Daoy (cell line): ENCODE measurements around the gene ABCA4. TPM values are rescaled to one million over a fixed set of nuclear protein-coding genes. Genes with fewer than 3 reads are reported as not detected.
"Not testable (repeated sequence)": the region's sequence is repeated elsewhere in the genome, so short reads cannot be mapped to it uniquely, and the experiment has no call there.

Experiments
- DNase-seq: peaks from one replicate; pipeline ENCODE4 v3.0.0-alpha.2; 2015; ENCODE audit warnings: low read depth
- total RNA-seq: library from RNA; depleted of rRNA; stranded (reverse); fragments of >200 nt; shearing (Covaris generic); gene quantifications from 2 replicates; pipeline ENCODE4 v1.2.3, GENCODE V29; 2014

ABCA4 gene
- total RNA-seq, 1 experiment from 2014 or later: 0.80 TPM

- no peak for DNase-seq
Measured at GRCh38 chr1:93979040-93979717, 141.8 kb downstream of the ABCA4 start.

- peak; percentile 76 for DNase-seq
Measured at GRCh38 chr1:93977598-93977945, 143.4 kb downstream of the ABCA4 start.

- DNase-seq: no peak
Measured at GRCh38 chr1:93976711-93977597, 144.0 kb downstream of the ABCA4 start.

- no peak for DNase-seq
Measured at GRCh38 chr1:93976291-93976690, 144.7 kb downstream of the ABCA4 start.

- no peak for DNase-seq
Measured at GRCh38 chr1:93972341-93972740, 148.6 kb downstream of the ABCA4 start.

- no peak for DNase-seq
Measured at GRCh38 chr1:93969887-93970286, 151.1 kb downstream of the ABCA4 start.

GRCh38 chr1:93969371-93969770 is 151.6 kb downstream of the ABCA4 start:
- no peak for DNase-seq

GRCh38 chr1:93967306-93967705 is 153.6 kb downstream of the ABCA4 start:
- no peak for DNase-seq

- DNase-seq: no peak
Measured at GRCh38 chr1:93965888-93966287, 155.1 kb downstream of the ABCA4 start.

- DNase-seq: peak; percentile 37
Measured at GRCh38 chr1:93965256-93965655, 155.7 kb downstream of the ABCA4 start.

- DNase-seq: peak; percentile 89
Measured at GRCh38 chr1:93964777-93965200, 156.2 kb downstream of the ABCA4 start.

- no peak for DNase-seq
Measured at GRCh38 chr1:93964096-93964776, 156.7 kb downstream of the ABCA4 start.

GRCh38 chr1:93963585-93963984 is 157.4 kb downstream of the ABCA4 start:
- no peak for DNase-seq

GRCh38 chr1:93961906-93962305 is 159.0 kb downstream of the ABCA4 start:
- no peak for DNase-seq

- DNase-seq: no peak
Measured at GRCh38 chr1:93961443-93961842, 159.5 kb downstream of the ABCA4 start.

GRCh38 chr1:93960641-93961147 is 160.3 kb downstream of the ABCA4 start:
- no peak for DNase-seq

GRCh38 chr1:93959413-93959812 is 161.5 kb downstream of the ABCA4 start:
- no peak for DNase-seq

GRCh38 chr1:93958726-93959100 is 162.2 kb downstream of the ABCA4 start:
- no peak for DNase-seq

- no peak for DNase-seq
Measured at GRCh38 chr1:93958032-93958725, 162.8 kb downstream of the ABCA4 start.

GRCh38 chr1:93955765-93956164 is 165.2 kb downstream of the ABCA4 start:
- no peak for DNase-seq

GRCh38 chr1:93947002-93947686 is 173.8 kb downstream of the ABCA4 start:
- not testable (repeated sequence) for DNase-seq
